Cerebellar cortex (tissue), 1 donor: ENCODE data around the gene RELCH.

Experiments used
- DNase-seq: peaks from one replicate; pipeline ENCODE4 v3.0.0-alpha.2; 2015; ENCODE audit warnings: low spot score

The RELCH gene

DNA sequence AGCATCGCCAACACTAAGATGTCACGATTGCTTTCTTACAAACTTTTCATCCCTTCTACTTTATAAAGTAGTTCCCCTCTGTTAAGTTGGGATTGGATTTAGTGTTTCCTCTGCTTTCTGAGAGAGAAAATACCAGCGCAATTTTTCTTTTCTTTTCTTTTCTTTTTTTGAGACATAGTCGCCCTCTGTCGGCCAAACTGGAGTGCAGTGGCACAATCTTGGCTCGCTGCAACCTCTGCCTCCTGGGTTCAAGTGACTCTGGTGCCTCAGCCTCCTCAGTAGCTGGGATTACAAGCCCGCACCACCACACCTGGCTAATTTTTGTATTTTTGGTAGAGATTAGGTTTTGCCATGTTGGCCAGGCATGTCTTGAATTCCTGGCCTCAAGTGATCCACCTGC lies 9.0 kb downstream of the RELCH start:
- DNase-seq: no peak

DNA sequence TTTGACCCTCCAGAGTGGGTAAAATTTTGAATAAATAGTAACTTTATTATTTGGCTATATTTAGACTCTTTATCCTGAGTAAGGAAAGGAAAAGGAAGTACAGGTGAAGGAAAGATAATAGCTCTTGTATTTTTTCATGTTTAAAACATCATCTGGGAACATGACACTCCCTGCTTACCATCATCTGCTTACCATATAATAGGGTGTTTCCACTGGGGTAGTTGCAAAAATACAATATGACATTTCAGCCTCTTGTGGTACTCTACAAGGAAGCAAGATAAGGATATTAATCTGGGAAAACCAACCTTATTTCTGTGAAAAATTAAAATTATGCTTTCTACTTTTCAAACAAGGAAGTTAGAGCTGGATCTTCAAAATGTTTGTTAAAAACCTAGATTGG lies 9.9 kb downstream of the RELCH start:
- DNase-seq: no peak

GRCh38 chr18:62198259-62198658 lies 11.2 kb downstream of the RELCH start:
- no peak for DNase-seq

GRCh38 chr18:62199629-62200028 lies 12.6 kb downstream of the RELCH start:
- DNase-seq: no peak

DNA sequence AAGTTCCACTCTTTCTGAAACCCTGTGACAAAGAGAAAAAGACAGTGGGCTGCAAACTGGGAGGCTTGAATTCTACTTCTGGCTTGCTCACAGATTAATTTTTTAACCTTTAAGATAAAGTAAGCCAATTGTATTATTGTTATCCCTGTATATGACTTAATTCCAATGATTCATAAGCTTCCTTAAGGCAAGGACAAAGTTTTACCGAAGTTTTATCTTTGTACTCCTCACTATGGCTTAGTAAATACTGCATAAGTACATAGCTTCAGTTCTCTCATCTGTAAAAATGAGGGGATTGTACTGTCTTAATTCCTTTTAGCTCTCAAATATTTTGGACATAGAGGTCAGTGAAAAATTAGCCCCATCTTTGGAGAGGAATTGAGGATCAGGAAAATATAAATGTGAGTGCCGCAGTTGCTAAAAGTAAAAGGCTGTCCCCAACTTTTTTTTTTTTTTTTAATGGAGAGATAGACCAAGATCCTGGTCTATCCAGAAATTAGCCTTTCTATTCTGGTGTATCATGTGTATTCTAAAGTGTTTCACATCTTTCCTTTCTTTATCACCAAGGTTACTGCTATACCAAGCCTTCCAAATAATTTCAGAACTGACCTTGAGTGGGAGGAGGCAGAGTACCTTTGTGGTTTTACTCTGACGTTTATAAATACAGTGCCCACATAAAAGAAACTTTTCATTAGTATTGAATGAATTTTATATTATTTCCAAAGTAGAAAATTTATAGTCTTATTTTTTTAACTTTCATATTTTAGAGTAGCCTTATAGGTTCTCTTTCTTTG lies 13.3 kb downstream of the RELCH start:
- DNase-seq: no peak

GRCh38 chr18:62201870-62202269 lies 14.8 kb downstream of the RELCH start:
- no peak for DNase-seq

DNA sequence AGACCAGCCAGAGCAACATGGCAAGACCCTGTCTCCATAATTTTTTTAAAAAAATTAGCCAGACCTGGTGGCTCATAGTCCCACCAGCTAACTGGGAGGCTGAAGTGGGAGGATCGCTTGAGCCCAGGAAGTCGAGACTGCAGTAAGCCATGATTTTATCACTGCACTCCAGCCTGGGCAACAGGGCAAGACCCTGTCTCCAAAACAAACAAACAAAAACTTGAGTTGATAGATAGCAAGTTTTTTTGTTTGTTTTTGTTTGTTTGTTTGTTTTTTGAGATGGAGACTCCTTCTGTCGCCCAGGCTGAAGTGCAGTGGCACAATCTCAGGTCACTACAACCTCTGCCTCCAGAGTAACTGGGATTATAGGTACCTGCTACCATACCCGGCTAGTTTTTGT lies 18.8 kb downstream of the RELCH start:
- DNase-seq: no peak

GRCh38 chr18:62206593-62206992 lies 19.5 kb downstream of the RELCH start:
- no peak for DNase-seq

GRCh38 chr18:62209046-62209445 lies 22.0 kb downstream of the RELCH start:
- DNase-seq: no peak

- DNase-seq: no peak
These were observed 23.1 kb downstream of the RELCH start for GRCh38 chr18:62210138-62210537.

DNA sequence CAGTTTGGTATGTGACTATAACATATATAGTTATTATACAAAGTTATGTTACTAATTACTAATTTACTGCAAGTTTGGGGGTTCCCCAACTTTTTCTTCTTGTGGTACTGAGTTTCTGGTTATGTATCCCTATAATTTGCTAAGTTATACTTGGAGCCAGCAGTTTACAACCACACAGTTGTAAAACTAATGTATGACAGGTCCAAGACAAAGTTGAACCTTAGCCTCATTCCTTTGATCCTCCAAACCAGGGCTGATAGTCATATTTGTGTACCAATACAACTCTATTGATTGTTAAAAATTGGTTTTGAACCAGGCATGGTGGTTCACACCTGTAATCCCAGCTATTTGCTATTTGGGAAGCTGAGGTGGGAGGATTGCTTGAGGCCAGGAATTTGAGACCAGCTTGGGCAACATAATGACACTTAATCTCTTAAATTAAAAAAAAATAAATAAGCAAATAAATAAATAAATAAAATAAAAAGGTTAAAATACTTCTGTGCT lies 24.3 kb downstream of the RELCH start:
- DNase-seq: no peak

DNA sequence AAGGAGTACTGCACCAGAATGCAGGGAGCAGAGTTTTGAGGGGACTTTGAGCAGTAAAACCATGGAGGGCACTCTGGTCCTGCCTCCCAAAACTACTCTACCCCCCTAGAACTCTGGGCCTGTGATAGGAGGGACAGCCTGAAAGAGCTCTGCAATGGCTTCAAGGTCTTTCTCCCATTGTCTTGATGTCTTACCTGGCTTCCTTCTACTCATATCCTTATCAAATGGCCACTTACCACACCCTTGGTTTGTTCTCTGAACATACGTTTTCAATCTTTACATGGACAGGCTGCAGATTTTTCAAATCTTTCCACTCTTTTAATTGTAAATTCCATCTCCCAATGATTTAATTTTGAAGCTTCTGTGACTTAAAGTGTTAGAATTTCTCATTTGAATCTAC lies 27.7 kb downstream of the RELCH start:
- no peak for DNase-seq

DNA sequence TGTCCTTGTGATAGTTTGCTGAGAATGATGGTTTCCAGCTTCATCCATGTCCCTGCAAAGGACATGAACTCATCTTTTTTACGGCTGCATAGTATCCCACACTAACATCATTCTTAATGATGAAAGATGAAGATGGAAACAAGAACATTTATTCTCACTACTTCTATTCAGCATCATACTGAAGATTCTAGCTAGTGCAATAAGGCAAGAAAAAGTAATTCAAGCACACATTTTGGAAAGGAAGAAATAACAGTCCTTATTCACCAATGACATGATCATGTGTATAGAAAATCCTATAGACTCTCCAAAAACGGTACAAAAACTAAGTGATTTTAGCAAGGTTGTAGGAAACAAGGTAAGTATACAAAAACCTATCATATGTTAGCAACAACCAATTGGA lies 37.2 kb downstream of the RELCH start:
- no peak for DNase-seq

DNA sequence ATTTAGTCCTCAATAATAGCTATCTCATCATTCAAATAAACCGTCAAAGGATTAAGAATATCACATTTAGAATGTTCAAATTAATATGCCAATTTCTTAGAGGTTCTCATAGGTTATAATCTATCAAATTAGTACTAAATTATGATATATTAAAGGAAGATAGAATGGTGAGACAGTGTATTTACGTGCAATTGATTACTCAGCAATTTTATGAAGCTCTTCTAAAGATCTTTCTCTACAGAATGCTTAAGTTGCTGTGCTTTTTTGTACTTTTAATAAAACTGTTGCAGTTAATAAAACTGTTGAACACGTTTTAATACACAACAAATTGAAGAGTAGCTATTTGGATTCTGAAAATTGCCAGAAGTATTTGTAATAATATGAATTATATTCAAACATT lies 39.0 kb downstream of the RELCH start:
- DNase-seq: no peak

- no peak for DNase-seq
These were observed 49.2 kb downstream of the RELCH start for GRCh38 chr18:62236252-62236651.

- DNase-seq: no peak
These were observed 52.4 kb downstream of the RELCH start for GRCh38 chr18:62239475-62239874.

- no peak for DNase-seq
These were observed 55.9 kb downstream of the RELCH start for GRCh38 chr18:62242955-62243354.

GRCh38 chr18:62245177-62245576 lies 58.1 kb downstream of the RELCH start:
- no peak for DNase-seq

- no peak for DNase-seq
These were observed 58.6 kb downstream of the RELCH start for GRCh38 chr18:62245699-62246098.

DNA sequence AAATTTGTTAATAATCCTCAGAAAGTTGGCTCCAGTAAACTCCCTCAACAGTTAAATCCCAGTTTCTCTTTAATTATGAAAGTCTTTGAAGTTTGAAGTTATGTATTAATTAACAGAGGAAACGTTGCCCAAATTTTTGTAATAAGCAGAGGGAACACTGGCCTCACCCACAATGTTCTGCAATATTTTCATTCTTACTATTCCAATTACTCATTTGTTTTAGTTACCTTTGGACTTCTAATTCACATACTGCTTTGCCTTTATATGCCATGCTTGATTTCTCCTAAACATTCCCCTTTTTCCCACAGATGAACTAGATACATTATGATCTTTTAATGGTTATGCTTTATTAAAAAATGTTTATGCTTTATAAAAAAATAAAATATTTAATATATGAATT lies 61.3 kb downstream of the RELCH start:
- DNase-seq: no peak

GRCh38 chr18:62249478-62250097 lies 62.5 kb downstream of the RELCH start:
- peak; percentile 84 for DNase-seq

DNA sequence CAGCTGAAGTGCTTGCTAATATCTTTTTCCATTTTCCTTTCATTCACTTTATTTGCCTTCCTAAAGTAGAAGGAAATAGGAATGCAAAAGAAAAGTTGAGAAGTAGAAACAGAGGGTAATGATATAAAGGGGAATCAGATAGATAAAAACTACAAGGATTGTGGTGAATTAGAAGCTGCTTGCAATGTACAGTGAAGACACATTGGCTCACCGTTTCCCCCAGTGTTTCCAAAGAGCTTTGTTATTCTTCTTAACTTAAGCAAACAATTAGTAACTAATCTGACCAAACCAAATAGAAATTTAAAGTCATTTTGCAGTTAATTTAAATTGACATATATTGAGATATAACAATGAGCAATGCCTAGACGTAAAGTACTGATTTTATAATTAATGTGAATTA lies 63.4 kb downstream of the RELCH start:
- no peak for DNase-seq

GRCh38 chr18:62258093-62258492 lies 71.0 kb downstream of the RELCH start:
- no peak for DNase-seq

- no peak for DNase-seq
These were observed 71.6 kb downstream of the RELCH start for GRCh38 chr18:62258616-62259015.
